Measurements from ENCODE around the gene ANKRD28.

- TF ChIP-seq POLR2A (IDR thresholded peaks at IDR 0.05) (no peak), POLR2AphosphoS5 (IDR thresholded peaks at IDR 0.05) (no peak), EP300 (IDR thresholded peaks at IDR 0.05) (no peak)
- TF ChIP-seq, protein P1, sequence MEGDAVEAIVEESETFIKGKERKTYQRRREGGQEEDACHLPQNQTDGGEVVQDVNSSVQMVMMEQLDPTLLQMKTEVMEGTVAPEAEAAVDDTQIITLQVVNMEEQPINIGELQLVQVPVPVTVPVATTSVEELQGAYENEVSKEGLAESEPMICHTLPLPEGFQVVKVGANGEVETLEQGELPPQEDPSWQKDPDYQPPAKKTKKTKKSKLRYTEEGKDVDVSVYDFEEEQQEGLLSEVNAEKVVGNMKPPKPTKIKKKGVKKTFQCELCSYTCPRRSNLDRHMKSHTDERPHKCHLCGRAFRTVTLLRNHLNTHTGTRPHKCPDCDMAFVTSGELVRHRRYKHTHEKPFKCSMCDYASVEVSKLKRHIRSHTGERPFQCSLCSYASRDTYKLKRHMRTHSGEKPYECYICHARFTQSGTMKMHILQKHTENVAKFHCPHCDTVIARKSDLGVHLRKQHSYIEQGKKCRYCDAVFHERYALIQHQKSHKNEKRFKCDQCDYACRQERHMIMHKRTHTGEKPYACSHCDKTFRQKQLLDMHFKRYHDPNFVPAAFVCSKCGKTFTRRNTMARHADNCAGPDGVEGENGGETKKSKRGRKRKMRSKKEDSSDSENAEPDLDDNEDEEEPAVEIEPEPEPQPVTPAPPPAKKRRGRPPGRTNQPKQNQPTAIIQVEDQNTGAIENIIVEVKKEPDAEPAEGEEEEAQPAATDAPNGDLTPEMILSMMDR (IDR thresholded peaks at IDR 0.05) = no peak
Observed at GRCh38 chr3:15753056-15753710, 44.6 kb downstream of the ANKRD28 start.
